Right lobe of liver (tissue), 6 donors: ENCODE measurements around the gene OR52N5. TPM values are rescaled to one million over a fixed set of nuclear protein-coding genes. Genes with fewer than 3 reads are reported as not detected.

ENCODE experiments used
- ATAC-seq, 4 donors: fragments of 200-7000 bp; cut with Tn5 transposase; one replicate each; pipeline ENCODE4 v1.9.1; 2020; ENCODE audit warnings: mild to moderate bottlenecking in 4 of 4, moderate library complexity in 4 of 4
- DNase-seq, 3 donors: peaks; one replicate each; pipeline ENCODE4 v3.0.0-alpha.2; 2020
- H3K27ac ChIP-seq, 3 donors: fragments of 200-600 bp; one replicate each; pipeline ENCODE4 v1.8.0; 2022
- H3K27me3 ChIP-seq, 2 donors: fragments of 200-600 bp; one replicate each; pipeline ENCODE4 v1.8.0; 2022
- H3K36me3 ChIP-seq, 4 donors: fragments of 200-600 bp; sonication (generic) in 1 of 4; one replicate each; pipeline versions ENCODE4 v1.5.1 to v1.8.0; 2017 to 2022; ENCODE audit warnings: control low read depth in 1 of 4
- H3K4me1 ChIP-seq, 4 donors: fragments of 200-600 bp; sonication (generic) in 1 of 4; one replicate each; pipeline versions ENCODE4 v1.5.1 to v1.8.0; 2017 to 2022; ENCODE audit warnings: control low read depth in 1 of 4
- H3K4me3 ChIP-seq, 3 donors: fragments of 200-600 bp; one replicate each; pipeline ENCODE4 v1.8.0; 2022
- H3K9me3 ChIP-seq, 4 donors: fragments of 200-600 bp; sonication (generic) in 1 of 4; one replicate each; pipeline versions ENCODE4 v1.5.1 to v1.8.0; 2017 to 2022; ENCODE audit warnings: control low read depth in 1 of 4
- POLR2A ChIP-seq: fragments of 450-650 bp; IDR thresholded peaks from one replicate; pipeline ENCODE4 v1.6.1; 2017; ENCODE audit warnings: antibody characterized with exemption, mild to moderate bottlenecking
- WGBS: methylation state at CpG from one replicate; pipeline ENCODE4 v1.1.6; 2018; ENCODE audit warnings: low coverage, low lambda C conversion rate; ENCODE audit not compliant: insufficient coverage; ENCODE audit errors: missing lambda C conversion rate; 5-methylcytosine and 5-hydroxymethylcytosine counted together
- intact Hi-C, 2 donors: fragments of 100-400 bp; cut with DNase I; formaldehyde crosslinking; loops; one replicate each; pipeline versions ENCODE4 v1.11.2 to v1.14.1; 2022
- total RNA-seq, 6 experiments: library from RNA; depleted of rRNA in 2 of 6; stranded (reverse); fragments of >200 nt in 2 of 6; fragmentation: NEBNext Ultra II Directional in 3 of 6; extraction: Animal tissue kit (Norgen Biotek cat#: 25700) in 3 of 6; gene quantifications; one replicate each; pipeline versions ENCODE4 v1.1.0 to v1.2.4, GENCODE V29; 2016 to 2023
- TF ChIP-seq, protein P1 (sequence below), 4 donors: fragments of 200-600 bp in 3 of 4; fragments of 450-650 bp in 1 of 4; IDR thresholded peaks; one replicate each; pipeline versions ENCODE4 v1.5.1 to v1.8.0; 2016 to 2022; ENCODE audit warnings: antibody characterized with exemption in 4 of 4, mild to moderate bottlenecking in 2 of 4
- donor health status: DM: no; HTN: yes; CAD: no.
- donor health status: DM: no; HTN: no; CAD: no.
- donor health status: DM: no; HTN: no; CAD: no.
- donor health status: DM: no; HTN: yes; CAD: no.
- donor health status: DM: no; HTN: yes; CAD: no.

The OR52N5 gene
- total RNA-seq, 6 experiments from 2014 or later, result not detected

DNA sequence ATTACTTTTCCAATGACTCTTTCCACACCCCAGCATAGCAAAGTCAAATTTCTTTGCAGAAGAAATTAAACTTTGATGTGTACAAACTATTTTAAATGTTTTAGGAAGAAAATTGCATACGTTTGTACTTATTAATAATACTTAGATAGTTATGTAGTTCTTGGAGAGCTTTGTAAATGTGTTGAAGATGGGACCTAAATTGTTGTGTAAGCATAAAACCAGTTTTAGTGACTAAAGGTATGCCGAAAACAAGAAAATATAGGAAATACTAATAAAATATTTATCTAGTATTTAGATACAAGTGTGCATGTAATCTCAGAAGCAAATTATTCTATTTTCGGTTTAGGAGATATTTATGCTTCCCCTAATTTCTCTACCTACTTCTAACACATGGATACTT, 33.3 kb downstream of the OR52N5 start:
- Histone ChIP-seq H3K27ac (no peak overlapping the region), H3K36me3 (no peaks in the 10 kb centered on the region), H3K4me3 (no peak overlapping the region), H3K9me3 (no peaks in the 10 kb centered on the region), H3K27me3 (no peaks in the 10 kb centered on the region), H3K4me1 (no peaks in the 10 kb centered on the region)
- no peak for DNase-seq
- no peak for ATAC-seq
- intact Hi-C loops, result no loop called here
- 55% methylated on average over 3 of the region's 3 CpGs for WGBS
- no peak for TF ChIP-seq POLR2A
- TF ChIP-seq, protein P1, sequence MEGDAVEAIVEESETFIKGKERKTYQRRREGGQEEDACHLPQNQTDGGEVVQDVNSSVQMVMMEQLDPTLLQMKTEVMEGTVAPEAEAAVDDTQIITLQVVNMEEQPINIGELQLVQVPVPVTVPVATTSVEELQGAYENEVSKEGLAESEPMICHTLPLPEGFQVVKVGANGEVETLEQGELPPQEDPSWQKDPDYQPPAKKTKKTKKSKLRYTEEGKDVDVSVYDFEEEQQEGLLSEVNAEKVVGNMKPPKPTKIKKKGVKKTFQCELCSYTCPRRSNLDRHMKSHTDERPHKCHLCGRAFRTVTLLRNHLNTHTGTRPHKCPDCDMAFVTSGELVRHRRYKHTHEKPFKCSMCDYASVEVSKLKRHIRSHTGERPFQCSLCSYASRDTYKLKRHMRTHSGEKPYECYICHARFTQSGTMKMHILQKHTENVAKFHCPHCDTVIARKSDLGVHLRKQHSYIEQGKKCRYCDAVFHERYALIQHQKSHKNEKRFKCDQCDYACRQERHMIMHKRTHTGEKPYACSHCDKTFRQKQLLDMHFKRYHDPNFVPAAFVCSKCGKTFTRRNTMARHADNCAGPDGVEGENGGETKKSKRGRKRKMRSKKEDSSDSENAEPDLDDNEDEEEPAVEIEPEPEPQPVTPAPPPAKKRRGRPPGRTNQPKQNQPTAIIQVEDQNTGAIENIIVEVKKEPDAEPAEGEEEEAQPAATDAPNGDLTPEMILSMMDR (IDR thresholded peaks at IDR 0.05), result no peak

DNA sequence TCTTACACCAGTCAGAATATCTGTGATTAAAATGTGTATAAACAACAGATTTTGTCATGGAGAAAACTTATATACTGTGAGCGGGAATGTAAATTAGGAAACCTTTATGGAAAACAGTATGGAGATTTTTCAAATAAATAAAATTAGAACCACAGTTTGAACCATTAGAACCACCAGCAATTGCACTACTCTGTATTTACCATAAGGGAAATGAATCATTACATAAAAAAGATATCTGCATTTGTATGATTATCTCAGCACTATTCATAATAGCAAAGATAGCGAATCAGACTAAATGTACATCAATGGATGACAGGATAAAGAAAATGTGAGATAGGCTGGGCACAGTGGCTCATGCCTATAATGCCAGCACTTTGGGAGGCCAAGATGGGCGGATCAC, 36.5 kb downstream of the OR52N5 start:
- Histone ChIP-seq H3K27me3 (no peaks in the 10 kb centered on the region), H3K4me1 (no peaks in the 10 kb centered on the region), H3K27ac (no peak overlapping the region), H3K36me3 (no peaks in the 10 kb centered on the region), H3K9me3 (no peaks in the 10 kb centered on the region), H3K4me3 (no peak overlapping the region)
- intact Hi-C loops, result no loop called here
- no peak for ATAC-seq
- DNase-seq, result no peak
- WGBS, result 93% methylated on average over 2 of the region's 3 CpGs
- TF ChIP-seq, protein P1 (IDR thresholded peaks at IDR 0.05), result no peak
- TF ChIP-seq POLR2A, result no peak

- TF ChIP-seq POLR2A, result no peak
- TF ChIP-seq, protein P1 (IDR thresholded peaks at IDR 0.05), result no peak
- no peaks in the 10 kb centered on the region for H3K27me3 ChIP-seq
- no peak overlapping the region for H3K4me3 ChIP-seq
- H3K9me3 ChIP-seq, result no peaks in the 10 kb centered on the region
- DNase-seq (no peak), ATAC-seq (no peak)
- intact Hi-C loops, result no loop called here
- H3K4me1 ChIP-seq, result no peaks in the 10 kb centered on the region
- no peak overlapping the region for H3K27ac ChIP-seq
- WGBS, result 15% methylated on average over 1 of the region's 1 CpG
- no peaks in the 10 kb centered on the region for H3K36me3 ChIP-seq
Observed at GRCh38 chr11:5738431-5738830, 44.7 kb downstream of the OR52N5 start.

GRCh38 chr11:5737670-5738392, 45.3 kb downstream of the OR52N5 start:
- intact Hi-C loops, result no loop called here
- DNase-seq (no peak), ATAC-seq (no peak)
- Histone ChIP-seq H3K9me3 (no peaks in the 10 kb centered on the region), H3K27ac (no peak overlapping the region), H3K4me1 (no peaks in the 10 kb centered on the region), H3K4me3 (no peak overlapping the region), H3K36me3 (no peaks in the 10 kb centered on the region), H3K27me3 (no peaks in the 10 kb centered on the region)
- TF ChIP-seq POLR2A, result no peak
- TF ChIP-seq, protein P1 (IDR thresholded peaks at IDR 0.05), result no peak
- WGBS, result 47% methylated on average over 6 of the region's 6 CpGs

DNA sequence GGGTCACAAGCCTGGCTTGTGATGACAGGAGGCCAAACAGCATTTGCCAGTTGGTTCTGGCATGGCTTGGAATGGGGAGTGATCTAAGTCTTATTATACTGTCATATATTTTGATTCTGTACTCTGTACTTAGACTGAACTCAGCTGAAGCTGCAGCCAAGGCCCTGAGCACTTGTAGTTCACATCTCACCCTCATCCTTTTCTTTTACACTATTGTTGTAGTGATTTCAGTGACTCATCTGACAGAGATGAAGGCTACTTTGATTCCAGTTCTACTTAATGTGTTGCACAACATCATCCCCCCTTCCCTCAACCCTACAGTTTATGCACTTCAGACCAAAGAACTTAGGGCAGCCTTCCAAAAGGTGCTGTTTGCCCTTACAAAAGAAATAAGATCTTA, 46.1 kb downstream of the OR52N5 start:
- H3K9me3 ChIP-seq, result no peaks in the 10 kb centered on the region
- H3K27me3 ChIP-seq, result no peaks in the 10 kb centered on the region
- TF ChIP-seq, protein P1 (IDR thresholded peaks at IDR 0.05), result no peak
- no peak for TF ChIP-seq POLR2A
- DNase-seq (no peak), ATAC-seq (no peak)
- no peak overlapping the region for H3K4me3 ChIP-seq
- intact Hi-C loops, result no loop called here
- H3K4me1 ChIP-seq, result no peaks in the 10 kb centered on the region
- no peak overlapping the region for H3K27ac ChIP-seq
- no peaks in the 10 kb centered on the region for H3K36me3 ChIP-seq
